Prostate gland (tissue), 2 donors: Measurements from ENCODE around the gene GNLY.

Experiments
- CTCF ChIP-seq, 4 experiments: fragments of 200-600 bp in 2 of 4; fragments of 450-650 bp in 2 of 4; sonication (generic) in 2 of 4; IDR thresholded peaks; 1 replicate in 3 of 4; 2 replicates in 1 of 4; pipeline ENCODE4 v1.5.1; 2016 to 2019; ENCODE audit warnings: antibody characterized with exemption in 4 of 4, mild to moderate bottlenecking in 2 of 4, moderate library complexity in 2 of 4
- POLR2A ChIP-seq: fragments of 450-650 bp; IDR thresholded peaks from one replicate; pipeline ENCODE4 v1.6.1; 2016; ENCODE audit warnings: antibody characterized with exemption, mild to moderate bottlenecking
- POLR2AphosphoS5 ChIP-seq: sonication (generic); formaldehyde crosslinking; IDR thresholded peaks from one replicate; pipeline ENCODE4 v1.6.1; 2017; ENCODE audit warnings: antibody characterized with exemption

- TF ChIP-seq CTCF (IDR thresholded peaks at IDR 0.05) (no peak), POLR2AphosphoS5 (no peak), POLR2A (no peak)
Observed at GRCh38 chr2:85684806-85685205, 9.4 kb upstream of the GNLY start.
